SK-N-SH (cell line): ENCODE measurements around the gene DNAH1. TPM values are rescaled to one million over a fixed set of nuclear protein-coding genes. Genes with fewer than 3 reads are reported as not detected.

Experiments used
- CTCF ChIA-PET: fragments of 300-600, 350-600 bp; formaldehyde crosslinking; extraction: SDS; loops from one replicate; lab custom pipeline; 2021; lab: Yijun Ruan, JAX
- POLR2A ChIA-PET: fragments of 350-600 bp; sonication (Branson Sonifier 250); formaldehyde crosslinking; extraction: SDS; loops from one replicate; lab custom pipeline; 2020; ENCODE audit warnings: antibody characterized with exemption, inconsistent platforms; lab: Yijun Ruan, JAX
- DNase-seq: peaks from one replicate; pipeline ENCODE4 v3.0.0; 2012
- H2AFZ ChIP-seq: fragments of 200-600 bp; sonication (generic); 2 replicates; pipeline ENCODE4 v1.8.1; 2016; ENCODE audit warnings: antibody characterized with exemption, mild to moderate bottlenecking, low read depth
- H3F3A ChIP-seq: fragments of 200-600 bp; sonication (generic); replicated peaks from 2 replicates; pipeline ENCODE3; 2016; ENCODE audit warnings: antibody characterized with exemption, mild to moderate bottlenecking; ENCODE audit not compliant: insufficient read depth
- H3K27ac ChIP-seq, 2 experiments: fragments of 200-500 bp in 1 of 2; fragments of 200-600 bp in 1 of 2; sonication (Bioruptor generic) in 1 of 2; sonication (generic), shearing (Covaris generic) in 1 of 2; 2 replicates each; pipeline versions ENCODE4 v1.5.1 to v1.6.1; 2014 to 2016; ENCODE audit warnings: low read depth in 2 of 2, inconsistent platforms in 1 of 2, low read length in 1 of 2, mild to moderate bottlenecking in 1 of 2, mixed read lengths in 1 of 2
- H3K27me3 ChIP-seq: fragments of 200-600 bp; sonication (generic), shearing (Covaris generic); 2 replicates; pipeline ENCODE4 v1.6.1; 2016; ENCODE audit warnings: mixed run types; ENCODE audit not compliant: insufficient read depth
- H3K36me3 ChIP-seq, 2 experiments: fragments of 200-500 bp in 1 of 2; fragments of 200-600 bp in 1 of 2; sonication (Bioruptor generic) in 1 of 2; sonication (generic) in 1 of 2; replicated peaks in 1 of 2; 2 replicates each; pipeline versions ENCODE3 to v1.5.1; 2014 to 2016; ENCODE audit warnings: low read length in 1 of 2, mild to moderate bottlenecking in 1 of 2; ENCODE audit not compliant: insufficient read depth in 2 of 2, control insufficient read depth in 1 of 2
- H3K4me1 ChIP-seq, 2 experiments: fragments of 200-500 bp in 1 of 2; fragments of 200-600 bp in 1 of 2; sonication (Bioruptor generic) in 1 of 2; sonication (generic), shearing (Covaris generic) in 1 of 2; 2 replicates each; pipeline versions ENCODE4 v1.5.1 to v1.6.1; 2014 to 2016; ENCODE audit warnings: low read depth in 1 of 2, low read length in 1 of 2, mixed run types in 1 of 2; ENCODE audit not compliant: insufficient read depth in 2 of 2, control insufficient read depth in 1 of 2
- H3K4me2 ChIP-seq: fragments of 200-600 bp; sonication (generic), shearing (Covaris generic); 2 replicates; pipeline ENCODE4 v1.6.1; 2017; ENCODE audit warnings: mixed run types
- H3K4me3 ChIP-seq, 2 experiments: fragments of 200-500 bp in 1 of 2; fragments of 200-600 bp in 1 of 2; sonication (Bioruptor generic) in 1 of 2; sonication (generic), shearing (Covaris generic) in 1 of 2; 2 replicates each; pipeline versions ENCODE4 v1.5.1 to v1.8.1; 2014 to 2016; ENCODE audit warnings: low read depth in 2 of 2, inconsistent platforms in 1 of 2, low read length in 1 of 2, mild to moderate bottlenecking in 1 of 2, mixed read lengths in 1 of 2, moderate library complexity in 1 of 2
- H3K79me2 ChIP-seq: fragments of 200-600 bp; sonication (generic); 2 replicates; pipeline ENCODE4 v1.8.1; 2017; ENCODE audit warnings: mild to moderate bottlenecking; ENCODE audit not compliant: insufficient read depth
- H3K9ac ChIP-seq: fragments of 200-600 bp; sonication (generic); 2 replicates; pipeline ENCODE4 v1.6.1; 2017; ENCODE audit warnings: mixed run types
- H3K9me2 ChIP-seq: fragments of 200-600 bp; sonication (generic); 2 replicates; pipeline ENCODE4 v1.6.1; 2017; ENCODE audit warnings: mixed run types
- H3K9me3 ChIP-seq: fragments of 200-600 bp; sonication (generic); 2 replicates; pipeline ENCODE4 v1.6.1; 2017; ENCODE audit warnings: mixed run types, mild to moderate bottlenecking, moderate library complexity
- H4K20me1 ChIP-seq: fragments of 200-600 bp; sonication (generic); 2 replicates; pipeline ENCODE4 v1.6.1; 2017; ENCODE audit warnings: mild to moderate bottlenecking, mixed run types; ENCODE audit not compliant: insufficient read depth
- EZH2phosphoT487 ChIP-seq: fragments of 200-600 bp; sonication (generic); IDR thresholded peaks from 2 replicates; pipeline ENCODE4 v1.6.1; 2017; ENCODE audit warnings: low read depth, mixed run types, mild to moderate bottlenecking, antibody characterized with exemption, moderate library complexity, borderline replicate concordance
- GATA2 ChIP-seq: sonication (generic); formaldehyde crosslinking; IDR thresholded peaks from 2 replicates; pipeline ENCODE4 v1.5.0; 2020; ENCODE audit warnings: mild to moderate bottlenecking, missing genetic modification reagents
- MEF2A ChIP-seq: IDR thresholded peaks from 2 replicates; pipeline ENCODE4 v1.4.0; 2012; ENCODE audit warnings: low read depth, borderline replicate concordance
- MXI1 ChIP-seq: IDR thresholded peaks from 2 replicates; pipeline ENCODE4 v1.6.1; 2012; ENCODE audit warnings: mild to moderate bottlenecking, low read depth, low read length, improper control_type of control experiment
- NFIC ChIP-seq: IDR thresholded peaks from 2 replicates; pipeline ENCODE4 v1.4.0; 2012; ENCODE audit warnings: borderline replicate concordance
- PBX3 ChIP-seq: IDR thresholded peaks from 2 replicates; pipeline ENCODE4; 2012
- POLR2AphosphoS5 ChIP-seq: IDR thresholded peaks from 2 replicates; pipeline ENCODE4 v1.6.1; 2012; ENCODE audit warnings: low read depth, low read length
- RAD21 ChIP-seq: IDR thresholded peaks from 2 replicates; pipeline ENCODE4 v1.6.1; 2012; ENCODE audit warnings: mild to moderate bottlenecking, low read length
- RCOR1 ChIP-seq: fragments of 150-350 bp; IDR thresholded peaks from 2 replicates; pipeline ENCODE4 v1.6.1; 2017; ENCODE audit warnings: antibody characterized with exemption, low read length
- TCF12 ChIP-seq: IDR thresholded peaks from 2 replicates; pipeline ENCODE4 v1.4.0; 2012
- USF1 ChIP-seq: IDR thresholded peaks from 2 replicates; pipeline ENCODE4 v1.4.0; 2012; ENCODE audit warnings: low read depth, borderline replicate concordance
- USF2 ChIP-seq: fragments of 150-350 bp; IDR thresholded peaks from 2 replicates; pipeline ENCODE4 v1.6.1; 2017; ENCODE audit warnings: antibody characterized with exemption, low read length, low read depth, borderline replicate concordance
- whole genome bisulfite sequencing: methylation state at CpG from one replicate; pipeline ENCODE4 v1.1.6; 2017; ENCODE audit warnings: low lambda C conversion rate; 5-methylcytosine and 5-hydroxymethylcytosine counted together
- polyA plus RNA-seq, 3 experiments: library from polyadenylated mRNA; depleted of rRNA; stranded (reverse); fragments of >200 nt; gene quantifications; 2 replicates each; pipeline ENCODE4 v1.2.3, GENCODE V29; 2012

Gene DNAH1
- polyA plus RNA-seq, 1 of the 3 experiments (the other 2 are of a cell fraction): 5.1 TPM

GRCh38 chr3:52359116-52359855 is 43.2 kb downstream of the DNAH1 start:
- WGBS: 80% methylated on average over 6 of the region's 12 CpGs

GRCh38 chr3:52361011-52361410 is 44.9 kb downstream of the DNAH1 start:
- DNase-seq: no peak
- Histone ChIP-seq H3F3A (no peaks in the 10 kb centered on the region), H3K9ac (no peak overlapping the region), H3K36me3 (no peaks in the 10 kb centered on the region), H4K20me1 (no peaks in the 10 kb centered on the region), H2AFZ (no peak overlapping the region), H3K9me2 (no peaks in the 10 kb centered on the region), H3K79me2 (no peaks in the 10 kb centered on the region), H3K4me3 (no peak overlapping the region), H3K9me3 (no peaks in the 10 kb centered on the region), H3K27me3 (no peaks in the 10 kb centered on the region), H3K27ac (no peak overlapping the region), H3K4me2 (no peak overlapping the region), H3K4me1 (no peaks in the 10 kb centered on the region)
- WGBS: 60% methylated on average over 3 of the region's 9 CpGs
- TF ChIP-seq PBX3 (no peak), USF1 (no peak), EZH2phosphoT487 (no peak)
- ChIA-PET POLR2A (no interaction called here), CTCF (interaction anchor here (0.6 to 3.1 kb wide), 4 partner anchors 14 to 140 kb away, joined by 3 to 13 read pairs (median 4); no protein-coding TSS in a partner anchor)

More at GRCh38 chr3:52359116-52359855, 43.2 kb downstream of the DNAH1 start:
- Histone ChIP-seq H2AFZ (no peak overlapping the region), H4K20me1 (no peaks in the 10 kb centered on the region), H3K36me3 (no peaks in the 10 kb centered on the region), H3K79me2 (no peaks in the 10 kb centered on the region), H3K4me1 (no peaks in the 10 kb centered on the region), H3K4me3 (no peak overlapping the region)
- DNase-seq: no peak
- POLR2A ChIA-PET: no interaction called here
- TF ChIP-seq GATA2 (CRISPR knock-in tag) (no peak), TCF12 (no peak), USF2 (no peak), RCOR1 (no peak), MXI1 (no peak), RAD21 (no peak), POLR2AphosphoS5 (no peak), MEF2A (no peak), NFIC (no peak)
- TF ChIP-seq, all 33 proteins: peak for 0
- no peak overlapping the region for H3K9ac ChIP-seq
- CTCF ChIA-PET: no interaction called here
- no peaks in the 10 kb centered on the region for H3K9me2 ChIP-seq
- no peak overlapping the region for H3K27ac ChIP-seq
- H3K4me2 ChIP-seq: no peak overlapping the region
- H3F3A ChIP-seq: no peaks in the 10 kb centered on the region
- H3K9me3 ChIP-seq: no peaks in the 10 kb centered on the region
- no peaks in the 10 kb centered on the region for H3K27me3 ChIP-seq
